GM21360 (cell line): ENCODE data around the gene NELL1.

Experiments
- ATAC-seq: cut with Tn5 transposase; IDR thresholded peaks from one replicate; pipeline ENCODE4 v1.9.1; 2021; ENCODE audit warnings: mild to moderate bottlenecking, moderate library complexity; ENCODE audit not compliant: unreplicated experiment

NELL1 gene

DNA sequence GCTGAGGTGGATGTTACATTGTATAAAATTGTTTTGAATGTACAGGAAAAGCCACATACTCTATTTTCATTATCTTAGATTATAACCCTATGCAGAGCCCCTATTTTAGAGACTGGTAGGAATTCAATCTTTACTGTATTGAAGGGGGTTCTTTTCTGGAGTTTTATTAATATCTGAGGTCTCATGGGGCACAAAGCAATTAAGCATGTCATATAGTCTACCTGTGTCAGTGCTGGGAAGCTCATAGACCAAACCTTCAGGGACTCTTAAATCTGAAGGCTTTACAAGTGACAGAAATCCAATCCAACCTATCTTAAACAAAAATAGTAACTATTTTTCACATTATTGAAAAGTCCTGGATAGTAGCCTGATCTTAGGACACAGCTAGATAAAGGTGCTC is 733.7 kb downstream of the NELL1 start:
- ATAC-seq = no peak

- no peak for ATAC-seq
Observed at GRCh38 chr11:21405422-21405821, 736.0 kb downstream of the NELL1 start.

DNA sequence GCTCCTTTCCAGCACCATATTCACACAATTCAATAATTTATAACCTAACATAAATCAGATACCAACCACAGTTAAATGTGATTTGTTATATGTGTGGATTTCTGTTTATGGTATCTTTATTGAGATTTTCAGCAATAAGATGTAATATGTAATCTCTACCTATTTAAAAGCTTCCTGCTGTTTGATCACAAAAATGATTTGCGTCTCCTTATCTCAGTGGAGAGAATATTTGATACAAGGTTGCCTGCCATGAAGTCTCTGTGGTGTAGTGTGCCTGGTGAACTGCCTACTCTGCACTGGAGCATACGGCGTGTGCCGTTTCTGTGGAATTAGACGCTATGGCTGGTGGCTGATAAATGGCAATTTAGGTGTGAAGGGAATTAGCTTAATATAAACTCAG is 741.1 kb downstream of the NELL1 start:
- no peak for ATAC-seq

DNA sequence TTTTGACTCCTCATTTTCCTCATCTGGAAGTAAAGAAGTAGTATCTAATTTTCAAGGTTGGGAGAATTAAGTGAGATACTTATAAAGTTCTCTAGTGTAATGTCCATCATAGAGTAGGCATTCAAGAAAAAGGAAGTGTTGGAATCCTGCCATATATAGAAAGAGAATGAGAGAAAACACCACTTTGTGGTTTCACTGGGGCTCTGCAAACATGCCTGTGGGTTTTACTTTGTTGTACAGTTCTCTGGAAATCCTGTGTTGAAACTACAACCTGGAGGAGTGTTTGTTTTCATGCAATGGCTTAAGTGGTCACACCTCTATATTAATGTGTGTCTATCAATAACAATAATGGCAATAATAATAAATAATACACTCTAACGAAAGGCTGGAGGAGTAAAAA is 741.7 kb downstream of the NELL1 start:
- no peak for ATAC-seq

GRCh38 chr11:21411597-21411996 is 742.2 kb downstream of the NELL1 start:
- ATAC-seq = no peak

DNA sequence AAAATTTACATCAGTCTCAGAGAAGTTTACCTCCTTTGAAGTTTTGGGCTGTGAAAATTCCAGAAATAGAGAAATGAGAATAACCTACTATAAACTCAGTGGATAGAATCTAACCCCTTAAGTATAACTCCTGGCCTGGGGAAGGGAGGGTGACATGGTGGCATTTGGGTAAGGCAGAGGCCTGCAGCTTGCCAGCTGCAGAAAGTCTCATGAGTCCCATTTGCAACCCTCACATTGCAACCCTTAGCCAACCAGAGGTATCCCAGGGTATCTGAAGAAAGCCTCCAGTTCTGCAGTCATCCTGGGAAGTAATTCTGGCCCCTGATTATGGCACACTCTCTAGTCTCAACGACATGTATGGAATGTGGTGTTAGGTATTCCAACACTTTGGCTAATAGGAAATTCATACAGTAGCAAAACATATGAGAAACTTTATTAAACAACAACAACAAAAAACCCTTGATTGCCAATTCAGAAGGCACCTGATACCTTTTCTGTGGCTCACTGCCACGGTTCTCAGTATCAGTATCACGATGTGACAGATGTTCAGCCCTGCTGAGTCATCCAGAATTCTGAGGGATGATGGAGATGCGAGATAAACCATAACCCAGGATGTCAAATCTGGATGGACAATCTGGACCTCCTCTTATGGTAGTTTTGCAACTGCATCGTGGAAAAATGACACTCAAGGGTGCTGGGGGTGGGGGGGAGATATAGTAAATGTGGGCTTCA is 743.4 kb downstream of the NELL1 start:
- ATAC-seq = no peak

DNA sequence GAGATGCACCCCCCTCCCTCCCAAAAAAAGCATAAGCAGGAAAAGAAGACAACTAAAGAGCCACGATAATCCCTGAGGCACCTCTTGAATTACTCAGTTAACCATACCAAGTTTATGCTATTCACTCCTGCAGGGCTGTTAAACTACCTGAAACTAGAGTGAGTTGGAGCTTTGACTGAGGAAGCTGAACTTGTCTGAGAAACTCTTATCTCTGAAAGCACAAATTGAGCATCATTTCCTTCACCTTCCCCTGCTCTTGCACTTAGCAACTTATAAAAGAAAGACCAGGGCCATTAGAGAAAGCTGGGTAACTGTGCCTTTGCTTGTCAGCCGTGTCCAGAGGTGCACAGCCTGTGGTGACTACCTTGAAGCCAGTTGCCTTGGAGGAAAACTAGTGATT is 745.6 kb downstream of the NELL1 start:
- ATAC-seq = no peak

- no peak for ATAC-seq
Observed at GRCh38 chr11:21415606-21416005, 746.2 kb downstream of the NELL1 start.

- no peak for ATAC-seq
Observed at GRCh38 chr11:21421711-21422329, 752.4 kb downstream of the NELL1 start.

DNA sequence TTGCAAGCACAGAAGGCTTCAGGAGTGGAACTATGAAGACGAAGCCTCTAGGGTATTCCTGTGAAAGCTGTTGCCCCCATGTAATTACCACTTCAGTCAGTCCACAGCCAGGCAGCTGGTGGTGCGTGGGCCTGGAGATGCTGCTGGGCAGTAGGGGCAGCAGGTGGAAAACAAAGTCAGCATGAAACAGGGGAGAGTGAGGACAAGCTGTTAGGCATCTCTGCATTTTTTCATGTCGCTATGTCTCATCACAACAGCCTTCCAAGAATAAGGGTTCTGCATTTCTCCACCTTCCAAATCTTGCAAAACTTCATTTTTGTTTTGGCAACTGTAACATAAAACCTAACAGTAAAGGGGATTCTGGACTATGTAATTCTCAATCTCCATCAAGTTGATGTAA is 757.5 kb downstream of the NELL1 start:
- ATAC-seq = no peak

- no peak for ATAC-seq
Observed at GRCh38 chr11:21427726-21428125, 758.3 kb downstream of the NELL1 start.

DNA sequence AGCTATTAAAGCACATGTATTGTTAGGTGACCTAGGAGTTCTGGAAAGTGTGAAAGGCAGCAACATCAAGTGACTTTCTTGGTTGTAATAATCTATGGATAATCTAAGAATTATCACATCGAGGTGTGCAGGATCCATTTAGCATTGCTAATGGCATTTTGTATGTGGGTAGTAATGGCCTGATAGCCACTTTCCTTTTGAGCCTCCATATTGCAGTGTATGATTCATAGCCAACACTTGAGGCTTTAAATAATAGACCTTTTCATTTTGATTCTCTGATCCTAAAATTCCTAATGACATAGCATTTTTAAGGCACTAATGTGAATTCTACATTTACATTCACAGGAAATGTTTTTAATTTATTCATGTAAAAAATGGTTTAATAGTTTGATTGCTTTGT is 759.4 kb downstream of the NELL1 start:
- no peak for ATAC-seq

GRCh38 chr11:21429401-21429800 is 760.0 kb downstream of the NELL1 start:
- no peak for ATAC-seq

DNA sequence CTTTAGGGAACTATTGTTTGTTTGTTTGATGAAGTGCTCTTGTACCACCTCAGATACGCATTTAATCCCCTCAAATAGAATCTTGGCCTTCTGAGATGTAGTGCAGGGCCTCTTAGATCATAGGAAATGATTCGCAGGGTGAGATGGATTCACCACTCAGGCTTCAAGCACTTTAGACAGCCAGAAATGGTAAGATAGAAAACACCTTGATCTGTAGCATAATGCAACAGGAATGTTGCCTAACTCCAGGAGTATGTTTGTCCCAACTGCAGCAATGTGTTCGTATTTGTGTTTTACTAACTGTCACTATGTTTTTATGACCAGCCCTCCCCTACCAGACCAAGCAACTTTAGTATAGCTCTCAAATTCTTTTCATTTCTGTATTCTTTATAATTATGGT is 761.2 kb downstream of the NELL1 start:
- no peak for ATAC-seq

- ATAC-seq = no peak
Observed at GRCh38 chr11:21446939-21447590, 777.7 kb downstream of the NELL1 start.

GRCh38 chr11:21447871-21448270 is 778.5 kb downstream of the NELL1 start:
- ATAC-seq = no peak

GRCh38 chr11:21456186-21456585 is 786.8 kb downstream of the NELL1 start:
- no peak for ATAC-seq

- no peak for ATAC-seq
Observed at GRCh38 chr11:21460082-21460481, 790.7 kb downstream of the NELL1 start.

DNA sequence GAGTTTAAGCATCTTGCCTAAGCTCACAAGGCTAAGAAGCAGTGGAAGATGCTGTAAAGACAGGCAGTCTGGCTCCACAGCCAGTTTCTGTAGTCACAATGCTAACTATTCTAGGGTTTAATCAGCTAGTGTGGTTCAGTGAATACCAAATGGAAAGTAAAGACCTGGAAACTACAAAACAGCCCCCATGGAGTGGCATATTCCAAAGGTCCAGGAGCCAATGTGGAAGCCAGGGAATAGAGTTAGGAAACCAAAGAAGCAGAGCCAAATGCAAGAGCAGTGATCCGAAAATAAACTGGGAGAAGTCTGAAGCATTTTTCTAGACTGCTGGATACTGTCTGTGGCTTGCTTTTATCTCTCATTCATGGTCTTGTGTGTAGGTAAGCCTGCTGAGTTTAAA is 792.3 kb downstream of the NELL1 start:
- no peak for ATAC-seq

- ATAC-seq = no peak
Observed at GRCh38 chr11:21464601-21465193, 795.3 kb downstream of the NELL1 start.

DNA sequence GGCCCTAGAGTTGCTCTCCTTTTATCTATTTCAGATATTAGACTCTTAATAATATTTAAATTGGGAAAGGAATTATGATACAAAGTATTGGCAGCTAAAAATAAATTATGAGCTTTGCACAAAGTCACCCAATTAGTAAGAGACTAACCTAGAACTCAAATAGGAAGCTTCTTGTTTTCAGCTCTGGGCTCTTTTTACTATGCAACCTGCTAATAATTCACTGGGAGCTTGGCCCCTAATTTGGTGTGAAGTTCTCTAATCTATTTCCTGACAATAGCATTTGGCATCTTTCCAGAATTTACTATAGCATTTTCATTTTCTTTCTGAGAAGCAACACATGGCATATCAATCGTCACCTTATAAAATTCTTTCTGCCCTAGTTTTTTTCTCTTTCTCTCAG is 795.8 kb downstream of the NELL1 start:
- no peak for ATAC-seq

DNA sequence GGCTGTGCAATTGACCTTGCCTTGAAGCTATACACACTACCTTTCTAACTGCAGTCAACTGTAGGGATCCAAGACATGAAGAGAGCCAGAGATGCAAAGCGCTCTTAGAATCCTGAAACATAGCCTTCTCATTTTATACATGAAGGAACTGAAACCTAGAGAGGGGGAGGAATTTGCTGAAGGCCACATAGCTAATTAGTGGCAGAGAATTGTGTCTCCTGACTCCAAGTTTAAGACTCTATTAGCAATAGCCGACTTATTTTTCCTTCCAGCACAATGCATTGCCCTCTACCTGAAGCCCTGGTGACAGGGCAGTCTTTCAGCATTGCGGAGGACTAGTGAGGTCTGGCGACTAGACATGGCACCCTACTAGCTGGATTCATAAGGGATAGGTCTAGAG is 796.5 kb downstream of the NELL1 start:
- no peak for ATAC-seq
